T-helper 2 cell treated with Interferon-gamma antibody and Interleukin-4, amounts not matched to agents 100 ng/mL and 5 ng/mL, for 36 hours (primary cell): ENCODE measurements around the gene MYCL. TPM values are rescaled to one million over a fixed set of nuclear protein-coding genes. Genes with fewer than 3 reads are reported as not detected.

Source experiments
- intact Hi-C: fragments of 100-400 bp; cut with micrococcal nuclease; formaldehyde crosslinking; loops from one replicate; pipeline ENCODE4 v1.15.1; 2023
- total RNA-seq: library from RNA; stranded (reverse); gene quantifications from 2 replicates; pipeline ENCODE4 v1.2.3, GENCODE V29; 2022

The MYCL gene
- total RNA-seq, 1 donor from 2014 or later = 0.11 TPM

GRCh38 chr1:39857126-39857878, 44.4 kb downstream of the MYCL start:
- intact Hi-C loops = no loop called here

- intact Hi-C loops = no loop called here
Observed at GRCh38 chr1:39854738-39855137, 47.0 kb downstream of the MYCL start.

- intact Hi-C loops = no loop called here
Observed at GRCh38 chr1:39854314-39854713, 47.4 kb downstream of the MYCL start.

- intact Hi-C loops = no loop called here
Observed at GRCh38 chr1:39852876-39853275, 48.8 kb downstream of the MYCL start.

GRCh38 chr1:39852214-39852791, 49.4 kb downstream of the MYCL start:
- intact Hi-C loops = no loop called here

GRCh38 chr1:39850606-39851216, 51.0 kb downstream of the MYCL start:
- intact Hi-C loops = no loop called here

GRCh38 chr1:39849203-39849602, 52.5 kb downstream of the MYCL start:
- intact Hi-C loops = no loop called here

GRCh38 chr1:39847940-39848339, 53.8 kb downstream of the MYCL start:
- intact Hi-C loops = no loop called here

- intact Hi-C loops = no loop called here
Observed at GRCh38 chr1:39846796-39847195, 54.9 kb downstream of the MYCL start.

- intact Hi-C loops = no loop called here
Observed at GRCh38 chr1:39845569-39846566, 55.8 kb downstream of the MYCL start.

Other genes starting within 250 kb of the MYCL start
- not detected in 2 replicates for gene NT5C1A, start 229.8 kb downstream of the MYCL start, total RNA-seq
- gene HPCAL4, start 210.5 kb downstream of the MYCL start, total RNA-seq = 1.0 and 1.1 TPM in 2 replicates
- 63.4 and 65.6 TPM in 2 replicates for gene PPIE, start 163.0 kb downstream of the MYCL start, total RNA-seq
- gene OXCT2, start 130.6 kb downstream of the MYCL start, total RNA-seq = 0.66 and 0.68 TPM in 2 replicates
- 0.30 and 0.52 TPM in 2 replicates for gene BMP8B, start 113.1 kb downstream of the MYCL start, total RNA-seq
- gene TRIT1, start 18.4 kb downstream of the MYCL start, total RNA-seq = 18.3 and 18.7 TPM in 2 replicates
- 5.3 and 5.9 TPM in 2 replicates for gene MFSD2A, start 53.2 kb upstream of the MYCL start, total RNA-seq
- gene CAP1, start 138.8 kb upstream of the MYCL start, total RNA-seq = 828 and 856 TPM in 2 replicates
- 102 TPM in 2 replicates for gene PPT1, start 195.3 kb upstream of the MYCL start, total RNA-seq